ENCODE results near the gene TBKBP1. TPM values are rescaled to one million over a fixed set of nuclear protein-coding genes. Genes with fewer than 3 reads are reported as not detected.

TBKBP1 gene
- total and polyA plus RNA-seq, 8 donors, result 2.9 to 14.3 (median 6.3) TPM

GRCh38 chr17:47708312-47708863 is 14.4 kb downstream of the TBKBP1 start:
- peaks cover 15 to 52% (median 26%) of the 10 kb centered on the region in 4 donors for H3K4me1 ChIP-seq

GRCh38 chr17:47708864-47709541 is 15.0 kb downstream of the TBKBP1 start:
- Histone ChIP-seq H3K4me1 (peaks cover 15 to 46% (median 23%) of the 10 kb centered on the region in 4 donors), H3K27ac (peak overlapping the region in 2 of 5 donors; percentile 63 to 73), H3K4me3 (peak overlapping the region; percentile 38 to 45 (median 40)), H3K27me3 (peaks cover 0 to 14% (median 7%) of the 10 kb centered on the region in 3 donors), H3K36me3 (peaks cover 8 to 35% (median 25%) of the 10 kb centered on the region in 4 donors), H3K9me3 (no peaks in the 10 kb centered on the region)
- intact Hi-C loops (cut with DNase I; ENCODE audit: low total_unique reads), result no loop called here
- 45 to 91% (median 47%) methylated on average over 22 to 89 of the region's 89 CpGs for WGBS, 5 donors
- peak; percentile 62 to 83 for DNase-seq
- TF ChIP-seq POLR2AphosphoS5 (IDR thresholded peaks at IDR 0.05) (peak in 2 of 3 donors; percentile 11 to 23), POLR2A (IDR thresholded peaks at IDR 0.05) (no peak), CTCF (IDR thresholded peaks at IDR 0.05) (no peak), EP300 (IDR thresholded peaks at IDR 0.05) (no peak)

More at GRCh38 chr17:47708312-47708863, 14.4 kb downstream of the TBKBP1 start:
- Histone ChIP-seq H3K27me3 (peaks cover 0 to 8% (median 3%) of the 10 kb centered on the region in 3 donors), H3K27ac (peak overlapping the region in 2 of 5 donors; percentile 63 to 73), H3K36me3 (peaks cover 11 to 35% (median 26%) of the 10 kb centered on the region in 4 donors), H3K4me3 (peak overlapping the region; percentile 38 to 45 (median 40)), H3K9me3 (no peaks in the 10 kb centered on the region)
- TF ChIP-seq CTCF (IDR thresholded peaks at IDR 0.05) (no peak), POLR2A (IDR thresholded peaks at IDR 0.05) (no peak), EP300 (IDR thresholded peaks at IDR 0.05) (no peak), POLR2AphosphoS5 (IDR thresholded peaks at IDR 0.05) (no peak)
- WGBS, 5 donors, result 51 to 62% (median 54%) methylated on average over 19 to 31 of the region's 31 CpGs
- no peak for DNase-seq
- intact Hi-C loops (cut with DNase I; ENCODE audit: low total_unique reads), result no loop called here

GRCh38 chr17:47709594-47709993 is 15.6 kb downstream of the TBKBP1 start:
- Histone ChIP-seq H3K4me3 (no peak overlapping the region), H3K27me3 (peaks cover 0 to 20% (median 7%) of the 10 kb centered on the region in 3 donors), H3K36me3 (peaks cover 7 to 35% (median 25%) of the 10 kb centered on the region in 4 donors), H3K27ac (no peak overlapping the region), H3K9me3 (no peaks in the 10 kb centered on the region), H3K4me1 (peaks cover 15 to 40% (median 21%) of the 10 kb centered on the region in 4 donors)
- no peak for TF ChIP-seq POLR2A (IDR thresholded peaks at IDR 0.05)
- no peak for TF ChIP-seq EP300 (IDR thresholded peaks at IDR 0.05)
- no peak for TF ChIP-seq POLR2AphosphoS5 (IDR thresholded peaks at IDR 0.05)
- no peak for TF ChIP-seq CTCF (IDR thresholded peaks at IDR 0.05)
- 89 to 96% (median 92%) methylated on average over 3 of the region's 3 CpGs for WGBS, 5 donors
- DNase-seq, result no peak
- intact Hi-C loops (cut with DNase I; ENCODE audit: low total_unique reads), result no loop called here

- Histone ChIP-seq H3K4me3 (no peak overlapping the region), H3K4me1 (peaks cover 12 to 26% (median 16%) of the 10 kb centered on the region in 4 donors), H3K27me3 (peaks cover 0 to 26% (median 7%) of the 10 kb centered on the region in 3 donors), H3K9me3 (no peaks in the 10 kb centered on the region), H3K36me3 (peaks cover 7 to 27% (median 25%) of the 10 kb centered on the region in 4 donors), H3K27ac (no peak overlapping the region)
- no peak for DNase-seq
- TF ChIP-seq POLR2AphosphoS5 (IDR thresholded peaks at IDR 0.05) (no peak), CTCF (IDR thresholded peaks at IDR 0.05) (no peak), POLR2A (IDR thresholded peaks at IDR 0.05) (no peak)
- intact Hi-C loops (cut with DNase I; ENCODE audit: low total_unique reads), result no loop called here
- WGBS, 5 donors, result 91 to 95% (median 91%) methylated on average over 14 to 15 of the region's 15 CpGs
Measured at GRCh38 chr17:47711366-47712099, 17.6 kb downstream of the TBKBP1 start.
